NCI-H2196 (cell line): ENCODE measurements around the gene C6orf58.
"Not testable (repeated sequence)": the region's sequence is repeated elsewhere in the genome, so short reads cannot be mapped to it uniquely, and the experiment has no call there.

Experiments
- DNase-seq: peaks from one replicate; lab custom pipeline; 2025; ENCODE audit not compliant: unreplicated experiment; lab: John Stamatoyannopoulos, UW

The C6orf58 gene

DNA sequence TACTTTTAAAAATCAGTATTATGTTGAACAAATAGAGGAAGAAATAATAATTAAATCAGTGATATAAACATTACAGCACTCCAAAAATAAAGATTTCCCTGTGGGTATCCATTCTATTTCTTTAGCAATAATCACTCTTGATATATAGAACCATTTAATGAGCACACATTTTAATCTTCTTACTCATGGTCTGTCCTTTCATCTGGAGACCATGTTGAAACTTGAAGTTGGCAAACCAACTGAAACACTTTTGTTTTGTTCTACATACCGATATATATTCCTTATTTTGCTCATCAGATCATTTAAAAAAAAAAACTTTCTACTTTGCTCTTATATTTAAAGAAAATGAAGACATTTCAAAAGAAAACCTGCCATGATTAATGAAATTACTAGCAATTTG is 13.4 kb downstream of the C6orf58 start:
- no peak for DNase-seq

DNA sequence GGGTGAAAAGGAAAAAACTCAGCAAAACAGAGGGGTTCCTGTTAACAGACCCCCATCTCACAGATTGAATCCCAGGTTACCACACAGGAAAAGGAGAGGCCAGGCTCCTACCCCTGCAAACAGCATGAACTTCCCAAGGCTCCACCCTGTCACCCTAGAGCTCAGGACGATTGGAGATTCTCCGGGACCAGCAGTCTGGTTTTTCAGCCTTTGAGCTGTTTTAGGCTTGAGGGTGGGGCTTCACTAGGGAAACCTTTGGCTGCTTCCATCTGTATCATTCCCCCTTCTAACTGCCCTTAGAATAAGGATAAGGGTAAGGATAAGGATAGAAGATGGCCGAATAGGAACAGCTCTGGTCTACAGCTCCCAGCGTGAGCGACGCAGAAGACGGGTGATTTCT is 16.0 kb downstream of the C6orf58 start:
- no peak for DNase-seq

DNA sequence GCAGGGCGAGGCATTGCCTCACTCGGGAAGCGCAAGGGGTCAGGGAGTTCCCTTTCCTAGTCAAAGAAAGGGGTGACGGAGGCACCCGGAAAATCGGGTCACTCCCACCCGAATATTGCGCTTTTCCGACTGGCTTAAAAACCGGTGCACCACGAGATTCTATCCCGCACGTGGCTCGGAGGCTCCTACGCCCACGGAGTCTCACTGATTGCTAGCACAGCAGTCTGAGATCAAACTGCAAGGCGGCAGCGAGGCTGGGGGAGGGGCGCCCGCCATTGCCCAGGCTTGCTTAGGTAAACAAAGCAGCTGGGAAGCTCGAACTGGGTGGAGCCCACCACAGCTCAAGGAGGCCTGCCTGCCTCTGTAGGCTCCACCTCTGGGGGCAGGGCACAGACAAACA is 16.5 kb downstream of the C6orf58 start:
- not testable (repeated sequence) for DNase-seq

- peak; percentile 5 for DNase-seq
Observed at GRCh38 chr6:127606131-127606562, 29.2 kb downstream of the C6orf58 start.

- DNase-seq = no peak
Observed at GRCh38 chr6:127608554-127609270, 31.7 kb downstream of the C6orf58 start.

- no peak for DNase-seq
Observed at GRCh38 chr6:127618729-127619128, 41.8 kb downstream of the C6orf58 start.

DNA sequence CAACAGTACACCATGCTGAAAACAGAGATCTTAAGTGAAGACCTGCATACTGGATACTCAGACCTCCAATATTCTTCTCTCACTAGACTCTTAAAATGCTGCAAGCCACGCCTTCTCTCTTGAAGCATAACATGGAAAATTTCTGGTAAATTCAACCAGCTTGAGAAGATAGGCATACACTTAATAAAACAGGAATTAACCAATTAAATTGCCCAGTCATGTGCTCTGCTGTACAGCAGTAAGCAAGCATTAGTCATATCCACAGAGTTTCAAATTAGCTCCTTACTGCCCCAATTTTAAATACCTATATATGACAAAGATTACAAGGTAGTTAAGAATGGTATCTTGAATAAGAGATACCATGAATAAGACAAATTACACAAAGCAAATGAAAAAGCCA is 53.8 kb downstream of the C6orf58 start:
- DNase-seq = no peak

- DNase-seq = no peak
Observed at GRCh38 chr6:127634178-127634577, 57.2 kb downstream of the C6orf58 start.

DNA sequence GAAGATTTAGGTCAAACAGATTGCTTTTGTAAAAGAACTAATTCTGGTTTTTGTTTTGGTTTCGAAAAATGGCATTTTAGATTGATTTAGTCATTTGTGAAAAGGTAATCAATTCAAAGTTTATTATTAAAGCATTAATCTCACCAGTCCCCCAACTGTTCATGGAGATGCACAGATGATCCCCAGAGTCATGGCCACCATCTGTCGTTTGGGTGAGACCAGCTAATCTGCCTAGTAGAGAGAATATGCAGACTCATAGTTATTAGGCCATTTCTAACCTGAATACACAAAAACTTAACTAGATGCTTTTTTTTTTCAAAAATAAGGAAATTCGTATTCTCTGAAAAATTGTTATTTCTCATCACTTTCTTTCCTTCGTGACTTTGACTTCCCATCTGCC is 58.1 kb downstream of the C6orf58 start:
- no peak for DNase-seq

DNA sequence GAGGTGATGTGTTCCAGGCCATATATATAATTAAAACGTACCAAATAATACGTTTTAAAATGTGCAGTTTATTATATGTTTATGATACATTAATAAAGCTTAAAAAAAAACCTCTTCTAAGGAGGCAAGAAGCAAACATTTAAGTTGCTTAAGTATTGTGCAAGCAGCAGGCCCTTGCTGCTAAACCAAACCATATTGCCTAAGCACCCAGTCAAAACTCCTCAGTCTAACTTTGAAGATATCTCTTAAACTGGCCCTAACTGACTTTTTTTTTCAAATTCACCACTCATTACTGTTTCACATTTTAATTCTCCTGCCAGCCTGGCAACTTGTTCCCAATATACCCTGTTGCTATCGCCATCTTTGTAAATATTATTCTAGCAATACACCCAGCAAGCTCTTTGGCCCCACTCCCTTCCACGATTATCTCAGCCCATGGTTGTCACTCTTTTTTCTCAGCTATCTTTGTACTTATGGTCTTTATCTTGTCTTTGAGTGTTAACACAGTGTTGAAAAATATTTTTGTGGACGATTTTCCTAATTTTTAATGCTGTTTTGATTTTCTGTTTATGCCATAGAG is 60.9 kb downstream of the C6orf58 start:
- no peak for DNase-seq
